ENCODE results near the gene LFNG.

DNA sequence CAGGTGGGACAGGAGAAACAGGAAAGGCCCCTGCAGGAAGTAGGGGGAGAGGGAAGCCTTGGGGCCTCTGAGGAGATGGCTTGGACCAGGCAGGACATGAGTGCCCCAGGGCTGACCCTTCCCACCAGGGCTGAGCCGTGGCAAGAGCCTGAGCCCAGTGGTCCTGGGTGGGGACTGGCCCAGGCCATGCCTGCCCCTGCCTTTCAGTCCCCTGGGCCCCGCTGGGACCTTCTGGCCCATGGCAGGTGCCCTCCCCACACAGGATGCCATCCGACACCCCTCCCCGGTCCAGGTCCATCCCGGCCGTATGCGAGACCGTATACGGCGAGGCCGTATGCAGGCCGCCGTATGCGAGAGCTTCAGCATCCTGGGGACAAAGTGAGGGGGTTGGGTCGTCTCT lies 45.4 kb upstream of the LFNG start:
- no peak for TF ChIP-seq CTCF (IDR thresholded peaks at IDR 0.05)
- TF ChIP-seq POLR2AphosphoS5 (IDR thresholded peaks at IDR 0.05; ENCODE audit: low read depth, low read length): no peak
